GM18517 (cell line): Measurements from ENCODE around the gene BRINP3.
"Not testable (repeated sequence)": the region's sequence is repeated elsewhere in the genome, so short reads cannot be mapped to it uniquely, and the experiment has no call there.

Source experiments
- ATAC-seq: cut with Tn5 transposase; IDR thresholded peaks from one replicate; pipeline ENCODE4 v1.9.1; 2021; ENCODE audit warnings: mild to moderate bottlenecking, moderate library complexity; ENCODE audit not compliant: unreplicated experiment

Gene BRINP3

GRCh38 chr1:190477762-190478148 lies at the start of gene BRINP3:
BRINP3 (minus strand) TSS chr1:190477864.
- ATAC-seq: no peak

DNA sequence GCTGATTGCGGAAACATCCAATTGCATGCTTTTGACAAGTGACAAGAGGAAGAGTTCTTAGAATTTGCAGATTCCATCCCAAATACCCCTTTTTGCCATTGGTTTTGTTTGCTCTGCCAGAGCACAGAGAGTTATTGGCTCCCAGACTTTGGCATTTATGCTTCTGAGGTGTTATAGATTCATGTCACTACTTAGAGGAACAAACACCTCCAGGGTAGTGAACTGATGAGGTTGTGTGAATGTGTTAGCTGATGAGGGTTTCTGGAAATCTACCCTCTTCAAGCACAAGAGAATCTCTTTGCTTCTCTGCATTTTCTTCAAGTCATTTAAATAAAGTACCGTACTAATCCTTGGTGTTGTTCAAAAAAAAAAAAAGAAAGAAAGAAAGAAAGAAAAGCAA lies 33.9 kb upstream of the BRINP3 start:
- no peak for ATAC-seq

DNA sequence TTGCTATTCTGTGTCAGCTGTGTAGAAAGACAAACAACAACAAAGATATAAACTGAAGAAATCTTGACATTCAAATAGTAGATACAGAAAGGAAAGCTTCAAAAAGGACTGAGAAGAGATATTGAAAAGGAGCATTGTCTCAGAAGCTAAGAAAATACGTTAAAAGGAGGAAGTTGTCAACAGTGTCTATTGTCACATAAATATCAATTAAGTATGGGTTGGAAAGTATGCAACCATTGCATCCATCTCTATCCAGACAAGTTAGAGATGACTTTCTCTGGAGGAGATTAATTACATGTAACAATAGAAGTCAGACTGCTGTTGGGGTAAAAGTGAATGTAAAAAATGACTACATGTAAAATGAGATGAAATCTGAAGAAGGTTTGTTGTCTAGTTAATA lies 29.7 kb upstream of the BRINP3 start:
- ATAC-seq: no peak

- not testable (repeated sequence) for ATAC-seq
Observed at GRCh38 chr1:190504539-190504938, 26.9 kb upstream of the BRINP3 start.

DNA sequence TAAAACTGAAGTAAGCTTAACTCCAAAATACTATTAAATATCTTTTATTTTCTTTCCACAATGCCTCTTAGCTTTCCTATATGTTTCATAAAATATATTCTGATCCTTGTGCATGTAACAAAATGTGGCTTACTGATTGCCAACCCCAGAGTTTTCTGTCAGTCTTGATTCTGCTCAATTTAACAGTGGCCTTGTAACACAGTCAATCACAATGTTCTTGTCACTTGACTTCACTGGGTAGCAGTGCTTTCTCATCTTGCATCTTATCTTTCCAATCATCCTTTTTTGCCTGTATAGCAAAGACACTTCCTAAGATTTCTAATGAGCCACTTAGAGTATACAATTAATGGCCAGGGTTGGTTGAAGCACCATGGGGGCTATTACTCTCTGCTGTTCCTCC lies 19.9 kb upstream of the BRINP3 start:
- ATAC-seq: no peak

DNA sequence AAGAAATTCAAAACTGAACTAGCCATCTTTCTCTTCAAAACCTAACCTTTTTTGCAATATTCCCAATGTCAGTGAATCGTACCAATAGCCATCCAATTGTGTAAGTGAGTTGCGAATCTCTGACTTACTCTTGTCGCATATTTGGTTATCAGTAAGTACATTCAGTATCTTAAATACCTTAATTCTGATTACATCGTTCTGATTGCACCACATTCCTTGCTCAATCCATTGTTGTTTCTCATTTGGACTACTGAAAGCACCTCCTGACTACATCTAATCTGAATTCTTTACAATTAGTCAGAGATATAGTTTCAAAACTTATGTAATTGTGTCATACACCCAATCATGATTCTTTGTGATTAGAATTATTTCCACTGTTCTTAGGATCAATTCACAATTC lies 16.8 kb upstream of the BRINP3 start:
- no peak for ATAC-seq

DNA sequence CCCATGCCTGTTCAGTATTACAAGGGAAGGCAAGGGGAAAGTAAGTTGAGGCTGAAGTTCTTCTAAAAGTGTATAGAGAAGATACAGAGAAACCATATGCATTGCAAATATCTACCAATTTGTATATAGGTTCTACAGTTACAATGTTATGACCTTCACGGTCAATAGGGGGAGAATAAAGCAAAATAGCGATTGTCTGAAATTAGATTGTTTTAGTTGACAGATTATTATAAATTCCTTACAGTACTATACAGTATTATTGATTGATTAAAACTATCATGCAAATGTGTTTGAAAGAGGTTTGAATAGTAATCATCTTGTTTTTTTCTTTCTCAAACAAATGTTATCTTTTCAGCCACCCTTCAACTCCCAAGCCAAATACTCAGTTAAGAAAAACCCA lies 13.7 kb upstream of the BRINP3 start:
- ATAC-seq: no peak

- no peak for ATAC-seq
Observed at GRCh38 chr1:190484045-190484444, 6.4 kb upstream of the BRINP3 start.

DNA sequence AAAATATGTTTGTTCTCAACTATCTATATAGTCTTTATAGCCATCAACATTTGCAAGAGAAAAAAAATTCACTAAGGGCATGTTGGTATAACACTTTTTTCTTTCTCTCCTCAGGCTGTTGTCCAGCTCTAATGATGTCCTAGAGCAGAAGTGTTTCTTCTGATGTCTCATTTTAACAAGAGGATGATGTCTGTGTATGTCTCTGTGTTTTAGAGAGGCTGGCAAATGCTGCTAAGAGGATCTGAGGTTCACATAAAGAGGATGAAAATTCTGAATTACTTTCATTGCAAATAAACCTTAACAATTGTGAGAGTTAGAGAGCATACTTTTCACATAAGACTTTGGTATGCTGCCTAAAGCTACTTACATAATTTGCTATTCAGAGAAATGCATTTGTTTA lies 2.6 kb upstream of the BRINP3 start:
- no peak for ATAC-seq

DNA sequence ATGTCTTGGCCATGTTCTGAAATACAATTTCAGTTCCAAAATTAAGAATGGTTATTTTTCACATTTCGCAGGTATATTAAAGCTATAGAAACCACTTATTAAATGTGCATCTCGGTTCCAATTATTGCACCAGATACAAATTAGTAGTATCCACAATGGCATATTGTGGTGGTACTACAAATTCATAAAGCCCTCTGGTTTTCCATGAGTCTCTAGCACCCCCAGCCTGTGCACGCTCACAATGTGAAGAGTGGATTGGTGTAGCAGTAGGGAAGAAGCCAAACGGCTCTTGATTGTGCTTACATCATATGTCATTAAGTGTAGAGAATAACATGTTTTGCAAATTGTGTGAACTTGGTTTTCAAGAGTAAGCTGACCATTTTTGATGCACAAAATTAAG lies 1.9 kb upstream of the BRINP3 start:
- ATAC-seq: no peak

GRCh38 chr1:190479050-190479397 lies 1.4 kb upstream of the BRINP3 start:
- no peak for ATAC-seq

DNA sequence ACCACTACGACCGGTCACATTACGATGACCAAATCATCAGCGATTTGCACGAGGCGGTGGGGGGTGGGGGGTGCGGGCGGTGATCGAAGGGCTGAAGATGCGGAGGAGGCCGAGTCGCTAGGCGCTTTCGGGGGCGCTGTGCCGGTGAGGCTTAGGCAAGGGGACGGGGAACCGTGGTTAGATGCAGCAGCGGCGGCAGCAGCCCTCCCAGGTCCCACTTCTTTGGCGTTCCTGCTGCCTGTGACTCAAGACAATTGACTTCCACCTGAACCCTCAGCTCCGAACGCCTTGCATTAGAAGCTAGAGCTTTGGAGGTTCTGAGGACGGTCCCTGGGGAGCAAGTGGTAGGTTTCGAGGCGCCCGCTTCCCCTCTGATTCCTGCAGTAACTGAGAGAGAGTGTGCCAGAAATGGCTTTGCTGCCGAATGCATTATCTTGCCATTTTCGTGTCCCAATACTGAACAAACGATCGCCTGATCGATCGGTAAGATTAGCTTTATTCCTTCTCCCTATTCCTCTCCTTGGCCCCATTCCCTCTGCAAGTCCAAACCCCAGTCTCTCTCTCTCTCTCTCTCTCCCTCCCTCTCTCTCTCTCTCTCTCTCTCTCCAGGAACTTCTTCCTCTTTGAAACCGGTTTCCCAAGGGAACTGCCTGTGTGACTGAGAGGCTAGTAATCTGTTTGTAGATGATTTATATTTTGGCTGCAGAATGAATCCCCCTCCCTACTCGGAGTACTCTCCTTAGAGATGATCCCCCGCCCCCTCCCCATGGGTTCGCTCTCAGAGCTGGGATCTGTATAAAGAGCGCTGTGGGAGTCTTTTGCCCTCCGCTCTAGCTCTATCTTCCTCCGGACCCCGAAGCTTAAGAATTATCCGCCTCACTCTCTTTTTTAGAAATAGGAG lies 735 bp upstream of the BRINP3 start:
- ATAC-seq: peak; percentile 37

GRCh38 chr1:190476806-190477205 lies 858 bp downstream of the BRINP3 start:
- no peak for ATAC-seq

DNA sequence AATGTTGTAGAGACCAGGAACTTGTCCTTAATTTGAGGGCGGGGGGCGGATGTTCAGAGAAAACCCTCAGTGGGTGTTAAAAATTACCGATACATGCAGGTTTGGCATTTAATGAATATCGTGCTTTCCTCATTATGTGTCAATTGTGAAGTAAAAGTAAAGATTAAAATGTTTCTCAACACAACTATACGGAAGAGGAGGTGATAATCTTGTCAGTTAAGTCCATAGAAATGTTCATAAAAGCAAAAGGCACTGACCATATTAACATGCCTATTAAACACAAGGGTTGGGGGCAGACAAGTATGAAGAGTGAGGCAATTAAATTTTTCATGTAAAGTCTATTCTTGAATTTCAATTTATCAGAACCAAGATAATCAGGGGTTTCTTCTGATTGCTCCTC lies 1.3 kb downstream of the BRINP3 start:
- no peak for ATAC-seq

DNA sequence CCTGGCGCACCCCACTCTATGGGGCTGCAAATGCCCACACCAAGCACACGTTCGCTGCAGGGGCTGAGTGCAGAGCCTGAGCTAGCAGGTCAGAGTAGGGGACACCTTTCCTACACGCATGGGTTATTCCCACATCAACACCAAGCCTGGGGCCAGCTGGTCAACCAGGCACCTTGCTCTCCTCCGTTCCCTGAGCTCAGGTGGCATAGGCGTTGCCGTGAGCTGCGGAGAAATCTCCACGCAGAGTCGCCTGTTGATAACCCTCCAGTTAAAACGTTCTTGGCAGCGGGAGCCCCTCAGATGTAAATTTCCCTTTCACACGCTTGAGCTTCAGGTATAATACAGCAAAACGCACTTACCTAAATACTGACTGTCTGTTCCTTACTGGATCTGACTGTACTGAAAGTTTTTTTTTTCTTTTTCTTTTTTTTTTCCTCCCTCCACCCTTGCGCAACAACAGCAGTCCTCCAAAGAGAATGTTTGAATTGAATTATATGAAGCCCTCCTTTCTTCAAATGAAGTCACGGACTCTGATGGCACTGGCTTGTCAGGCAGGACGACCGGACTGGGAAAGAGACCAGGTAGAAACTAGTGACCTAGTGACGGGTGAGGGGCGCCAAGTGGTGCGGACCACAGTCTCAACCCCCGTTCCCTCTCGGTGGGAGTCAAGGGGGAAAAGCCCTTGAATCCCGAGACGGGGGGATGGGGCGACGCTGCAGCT lies 2.1 kb downstream of the BRINP3 start:
- no peak for ATAC-seq

GRCh38 chr1:190474650-190475211 lies 2.9 kb downstream of the BRINP3 start:
- ATAC-seq: no peak

DNA sequence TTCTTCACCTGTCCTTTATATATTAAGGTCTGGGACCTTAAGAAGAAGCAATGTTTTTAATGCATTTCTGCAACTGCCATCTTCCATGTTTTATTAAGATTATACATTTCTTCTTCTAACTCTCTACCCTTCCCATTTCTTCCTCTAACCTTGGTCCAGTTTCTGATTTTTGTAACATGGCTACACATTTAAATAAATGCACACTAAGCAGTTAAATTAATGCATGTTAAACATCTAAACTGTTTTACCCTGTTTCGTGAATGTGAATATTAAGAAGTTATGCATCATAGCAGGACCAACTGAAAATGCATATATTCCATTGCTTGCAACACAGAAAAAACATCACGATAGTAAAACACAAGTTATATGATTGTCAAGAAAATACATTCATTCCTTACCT lies 3.7 kb downstream of the BRINP3 start:
- no peak for ATAC-seq

- ATAC-seq: no peak
Observed at GRCh38 chr1:190472494-190472893, 5.2 kb downstream of the BRINP3 start.

- ATAC-seq: no peak
Observed at GRCh38 chr1:190472042-190472441, 5.6 kb downstream of the BRINP3 start.

DNA sequence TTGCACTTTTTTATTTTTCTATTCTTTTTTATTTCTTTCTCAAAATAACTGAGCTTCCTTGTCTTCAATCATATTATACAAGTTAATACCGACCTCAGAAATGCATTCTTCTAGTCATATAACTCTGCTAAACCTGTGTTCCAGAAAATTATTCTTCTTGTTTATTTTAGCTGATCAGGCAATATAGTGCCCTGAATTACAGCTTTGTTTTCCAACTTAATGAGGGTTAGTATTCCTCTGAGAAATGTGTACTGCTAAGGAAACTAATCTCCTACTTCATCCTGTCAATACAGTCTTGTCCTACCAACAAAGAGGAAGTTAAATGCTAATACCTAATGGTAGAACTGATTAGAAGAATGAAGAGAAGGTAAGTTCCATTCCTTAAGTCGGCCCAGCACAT lies 13.0 kb downstream of the BRINP3 start:
- ATAC-seq: no peak

- no peak for ATAC-seq
Observed at GRCh38 chr1:190456129-190456528, 21.5 kb downstream of the BRINP3 start.

DNA sequence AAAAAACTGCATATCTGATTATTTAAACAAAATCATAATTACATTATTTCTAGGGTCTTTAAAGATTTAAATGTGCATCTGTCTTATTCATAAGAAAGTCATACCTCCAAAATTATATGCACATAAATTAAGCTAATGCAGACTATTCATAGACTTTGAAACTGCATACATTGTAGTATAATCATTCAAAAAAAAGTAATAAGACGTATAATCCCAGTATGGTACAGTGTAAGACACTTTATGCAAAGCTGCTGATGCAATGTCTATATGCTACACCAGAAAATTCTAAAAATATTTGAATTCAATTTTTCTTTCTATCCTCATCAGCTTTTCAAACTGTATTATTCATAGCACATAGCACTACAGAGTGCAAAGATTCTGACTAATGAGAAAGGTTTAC lies 22.0 kb downstream of the BRINP3 start:
- ATAC-seq: no peak
